ENCODE measurements around the gene POU3F1.
A peak's percentile ranks its signal among the peaks of the same experiment; 100 is the strongest.
"Not testable (repeated sequence)": the region's sequence is repeated elsewhere in the genome, so short reads cannot be mapped to it uniquely, and the experiment has no call there.

POU3F1 gene

DNA sequence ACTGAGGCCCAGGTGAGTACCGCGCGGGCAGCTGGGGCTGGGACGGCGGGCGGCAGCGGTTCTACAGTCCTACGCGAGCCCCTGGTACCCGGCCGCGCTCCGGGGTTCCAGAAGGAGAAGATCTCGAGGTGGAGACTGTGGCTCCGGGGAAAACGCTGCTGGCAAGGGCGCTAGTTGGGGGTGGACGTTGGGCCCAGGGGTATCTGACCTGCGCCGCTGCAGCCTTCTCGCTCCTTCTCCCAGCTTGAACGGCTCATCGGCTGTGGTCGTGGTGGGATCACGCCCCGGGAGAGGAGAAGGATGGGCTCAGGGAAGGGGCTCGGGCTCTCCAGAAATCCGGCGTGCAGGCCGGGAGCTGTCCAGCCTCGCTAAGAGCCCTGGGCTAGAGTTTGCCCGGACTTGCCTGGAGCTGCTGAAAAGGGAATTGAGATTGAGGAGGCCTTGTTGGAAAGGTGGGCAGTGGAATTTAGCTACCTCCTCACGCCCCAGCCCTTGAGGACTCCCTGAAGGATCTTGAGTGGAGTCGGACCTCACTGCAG lies 1.1 kb upstream of the POU3F1 start:
- DNase-seq (ENCODE audit: low spot score): no peak

GRCh38 chr1:38046884-38047602 lies 450 bp upstream of the POU3F1 start:
- peak; percentile 43 for DNase-seq (ENCODE audit: low spot score)

GRCh38 chr1:38045401-38046332 lies 926 bp downstream of the POU3F1 start:
- DNase-seq (ENCODE audit: low spot score): no peak

- DNase-seq (ENCODE audit: low spot score): no peak
These were observed 2.1 kb downstream of the POU3F1 start for GRCh38 chr1:38044221-38045215.

DNA sequence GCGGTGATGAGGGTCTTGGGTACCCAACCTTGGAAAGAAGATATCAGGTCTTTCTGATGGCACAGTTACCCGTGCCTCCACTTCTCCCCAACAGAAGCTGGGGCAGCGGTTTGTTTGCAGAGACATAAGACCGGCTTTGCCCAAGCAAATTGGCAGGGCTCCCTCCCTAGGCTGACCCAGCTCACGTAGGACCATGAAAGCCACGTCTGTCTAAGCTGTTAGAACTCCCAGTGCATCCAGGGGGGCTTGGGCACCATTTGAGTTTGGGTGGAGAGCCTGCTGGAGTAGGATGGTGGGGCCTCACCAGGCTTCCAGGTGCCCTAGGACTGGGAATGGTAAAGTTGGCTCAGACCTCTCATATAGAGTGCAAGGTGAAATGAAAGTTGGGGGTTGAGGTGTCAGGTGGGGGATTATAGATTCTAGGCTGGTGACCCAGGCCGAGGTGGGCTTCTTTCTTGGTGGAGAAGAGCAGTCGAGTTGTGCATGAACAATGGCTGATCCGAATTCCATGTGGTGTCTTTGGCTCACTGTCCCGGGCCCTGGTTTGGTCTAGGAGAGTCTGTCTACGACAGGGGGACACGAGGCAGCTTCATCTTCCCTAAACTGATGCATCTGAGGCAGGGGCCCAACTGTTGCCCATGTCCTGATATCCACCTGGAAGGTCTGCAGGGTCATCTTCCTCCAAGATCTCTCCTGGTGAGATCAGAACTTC lies 3.4 kb downstream of the POU3F1 start:
- no peak for DNase-seq (ENCODE audit: low spot score)

DNA sequence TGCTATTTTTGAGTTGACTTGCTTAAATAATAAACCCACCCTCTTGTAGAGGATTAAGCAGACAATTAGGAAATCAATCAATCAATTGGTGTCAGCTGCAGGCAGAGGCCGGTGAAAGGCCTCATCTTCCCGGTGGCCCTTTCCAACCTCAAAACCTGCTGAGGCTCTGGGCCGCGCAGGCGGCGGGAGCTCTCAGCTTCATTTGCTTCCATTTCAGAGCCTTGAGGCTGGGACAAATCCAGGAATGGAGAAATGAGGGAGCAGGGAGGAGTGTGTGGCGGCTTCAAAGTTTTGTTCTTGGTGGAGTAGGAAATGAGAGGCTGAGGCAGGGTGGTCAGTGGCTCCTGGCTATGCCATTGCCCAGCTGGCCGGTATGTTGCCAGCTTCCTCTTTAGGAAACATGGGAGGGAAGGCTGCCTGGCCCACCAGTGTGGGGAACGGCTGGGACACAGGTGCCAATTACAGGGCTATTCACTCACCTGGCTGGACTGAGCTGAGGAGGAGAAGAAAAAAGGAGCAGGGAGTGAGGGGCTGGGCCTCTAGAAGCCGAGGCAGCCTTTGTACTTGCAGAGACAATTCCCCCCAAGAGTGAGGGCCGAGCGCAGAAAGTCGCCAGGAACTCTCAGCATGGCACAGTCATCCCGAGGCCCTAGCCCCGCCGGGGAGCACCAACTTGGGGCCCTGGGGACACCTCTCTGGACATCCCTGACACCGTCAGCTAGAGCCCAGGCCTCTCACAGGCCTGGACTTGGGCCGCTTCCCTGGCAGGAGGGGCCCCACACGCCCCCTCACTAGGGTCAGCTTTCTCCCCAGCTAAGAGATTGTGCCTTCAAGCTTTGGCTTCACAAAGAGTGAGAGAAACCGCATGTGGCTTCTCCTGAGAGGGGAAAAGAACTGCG lies 4.4 kb downstream of the POU3F1 start:
- no peak for DNase-seq (ENCODE audit: low spot score)

DNA sequence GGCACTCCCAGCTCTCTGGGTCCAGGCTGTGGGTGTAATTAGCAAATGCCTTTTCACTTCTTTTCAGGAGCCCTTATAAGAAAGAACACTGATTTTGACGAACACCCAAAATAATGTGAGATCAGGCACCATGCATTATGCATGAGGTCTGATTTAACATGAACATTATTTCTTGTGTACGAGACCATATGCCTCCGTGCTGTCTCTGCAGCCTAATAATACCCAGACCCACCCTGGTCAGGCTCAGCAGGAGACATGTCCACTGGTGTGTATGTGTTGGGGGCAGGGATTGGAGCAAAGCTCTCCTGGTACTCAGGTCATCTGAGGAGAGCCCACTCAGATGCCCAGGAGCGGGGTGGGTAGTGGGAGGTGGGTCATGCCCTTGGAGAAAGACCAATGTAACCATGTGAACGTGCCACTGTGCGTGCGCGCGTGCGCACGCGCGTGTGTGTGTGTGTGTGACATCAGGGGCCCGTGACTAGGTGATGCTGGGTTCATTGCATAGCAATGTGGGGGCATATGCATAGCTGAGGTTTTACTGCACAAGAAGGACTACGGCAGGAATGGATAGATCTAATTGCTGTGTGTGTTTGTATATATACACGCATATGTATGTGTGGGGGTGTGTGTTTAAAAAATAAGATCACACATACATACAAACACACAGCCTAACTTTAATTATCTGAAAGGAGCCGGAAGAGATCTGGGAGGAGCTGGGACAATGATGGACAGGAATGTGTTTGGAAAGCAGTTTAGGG lies 7.1 kb downstream of the POU3F1 start:
- no peak for DNase-seq (ENCODE audit: low spot score)

GRCh38 chr1:38038861-38039260 lies 7.7 kb downstream of the POU3F1 start:
- DNase-seq (ENCODE audit: low spot score): no peak

DNA sequence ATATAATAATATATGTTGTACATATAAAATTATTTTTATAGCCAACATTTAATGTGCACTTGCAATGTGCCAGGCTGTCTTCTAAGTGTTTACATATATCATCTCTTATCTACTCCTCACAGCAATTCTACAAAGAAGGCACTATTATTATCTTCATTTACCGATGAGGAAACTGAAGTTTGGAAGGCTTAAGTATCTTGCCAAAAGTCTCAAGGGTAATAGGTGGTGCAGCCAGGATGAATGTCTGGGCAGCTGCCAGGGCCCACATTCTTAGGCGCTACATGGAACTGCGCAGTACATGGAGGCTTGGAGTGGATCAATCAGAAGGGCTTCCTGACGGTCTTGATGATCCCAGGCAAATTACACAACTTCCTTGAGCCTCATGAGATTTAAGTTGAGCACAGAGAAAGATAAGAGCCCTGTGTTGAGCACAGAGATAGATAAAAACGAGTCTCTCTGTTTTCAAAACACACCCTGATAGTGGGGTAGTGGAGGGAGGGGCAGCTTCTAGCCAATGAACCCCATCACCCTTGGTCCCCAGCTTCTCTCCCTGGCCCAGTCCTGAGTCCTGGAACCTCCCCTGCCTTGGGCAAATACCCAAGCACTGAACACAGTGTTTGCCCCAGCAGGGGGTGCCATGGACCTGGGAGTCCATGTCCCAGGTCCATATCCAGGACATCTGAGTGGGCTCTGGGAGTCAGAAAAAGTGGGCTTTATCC lies 9.2 kb downstream of the POU3F1 start:
- no peak for DNase-seq (ENCODE audit: low spot score)

- no peak for DNase-seq (ENCODE audit: low spot score)
These were observed 11.7 kb downstream of the POU3F1 start for GRCh38 chr1:38034871-38035270.

DNA sequence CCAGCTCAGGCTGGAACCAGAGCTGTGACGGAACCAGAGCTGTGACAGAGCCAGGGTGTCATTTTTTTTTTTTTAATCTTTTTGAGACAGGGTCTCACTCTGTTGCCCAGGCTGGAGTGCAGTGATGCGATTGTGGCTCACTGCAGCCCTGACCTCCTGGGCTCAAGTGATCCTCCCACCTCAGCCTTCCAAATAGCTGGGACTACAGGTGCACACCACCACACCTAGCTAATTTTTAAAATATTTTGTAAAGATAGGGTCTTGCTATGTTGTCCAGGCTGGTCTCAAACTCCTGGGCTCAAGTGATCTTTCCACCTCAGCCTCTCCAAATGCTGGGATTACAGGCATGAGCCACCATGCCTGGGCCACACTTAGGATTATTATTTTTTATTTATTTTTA lies 13.6 kb downstream of the POU3F1 start:
- DNase-seq (ENCODE audit: low spot score): not testable (repeated sequence)

- peak; percentile 43 for DNase-seq (ENCODE audit: low spot score)
These were observed 15.1 kb downstream of the POU3F1 start for GRCh38 chr1:38031513-38031866.

DNA sequence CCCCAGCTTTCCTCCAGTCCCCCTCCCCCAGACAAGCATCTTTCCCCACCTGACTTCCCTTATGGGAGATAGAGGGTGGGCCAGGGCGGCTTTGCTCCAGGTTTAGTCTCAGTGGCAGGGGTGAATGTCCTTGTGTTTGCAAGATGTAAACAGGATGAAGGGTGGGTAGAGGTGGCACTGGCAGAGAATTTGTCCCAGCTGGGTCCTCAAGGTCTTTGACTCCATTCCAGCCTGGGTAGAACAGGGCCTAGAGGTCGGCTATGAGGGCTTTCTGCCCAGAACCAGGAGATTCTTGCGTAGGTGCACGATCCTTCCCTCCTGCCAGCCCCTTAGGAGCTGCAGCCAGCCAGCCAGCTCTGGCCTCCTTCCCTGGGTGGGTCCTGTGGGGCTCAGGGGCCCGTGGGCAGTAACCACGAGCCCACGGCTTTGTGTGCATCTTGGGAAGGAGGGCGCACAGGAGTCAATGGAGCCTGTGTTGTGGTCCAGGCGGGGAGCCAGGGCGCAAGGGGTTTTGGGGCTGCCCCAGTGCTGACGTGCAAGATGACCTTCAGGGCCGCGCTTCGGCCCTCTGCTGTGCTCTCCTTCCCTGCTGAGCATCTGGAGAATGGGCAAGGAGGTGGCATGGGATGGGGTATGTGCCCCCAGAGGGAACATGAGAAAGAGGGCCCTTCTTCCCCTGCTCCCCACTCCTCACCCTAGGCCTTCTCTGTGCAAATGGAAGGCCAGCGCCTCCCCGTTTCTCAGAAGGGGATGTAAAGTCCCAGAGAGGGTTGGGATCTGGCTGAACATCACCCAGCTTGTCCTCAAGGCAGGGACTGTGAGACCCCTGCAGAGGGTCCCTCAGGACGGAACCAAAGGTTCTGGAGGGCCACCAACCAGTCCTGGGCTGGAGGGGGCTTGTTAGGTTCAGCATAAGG lies 15.7 kb downstream of the POU3F1 start:
- DNase-seq (ENCODE audit: low spot score): no peak

GRCh38 chr1:38029685-38030511 lies 16.7 kb downstream of the POU3F1 start:
- DNase-seq (ENCODE audit: low spot score): peak; percentile 82

DNA sequence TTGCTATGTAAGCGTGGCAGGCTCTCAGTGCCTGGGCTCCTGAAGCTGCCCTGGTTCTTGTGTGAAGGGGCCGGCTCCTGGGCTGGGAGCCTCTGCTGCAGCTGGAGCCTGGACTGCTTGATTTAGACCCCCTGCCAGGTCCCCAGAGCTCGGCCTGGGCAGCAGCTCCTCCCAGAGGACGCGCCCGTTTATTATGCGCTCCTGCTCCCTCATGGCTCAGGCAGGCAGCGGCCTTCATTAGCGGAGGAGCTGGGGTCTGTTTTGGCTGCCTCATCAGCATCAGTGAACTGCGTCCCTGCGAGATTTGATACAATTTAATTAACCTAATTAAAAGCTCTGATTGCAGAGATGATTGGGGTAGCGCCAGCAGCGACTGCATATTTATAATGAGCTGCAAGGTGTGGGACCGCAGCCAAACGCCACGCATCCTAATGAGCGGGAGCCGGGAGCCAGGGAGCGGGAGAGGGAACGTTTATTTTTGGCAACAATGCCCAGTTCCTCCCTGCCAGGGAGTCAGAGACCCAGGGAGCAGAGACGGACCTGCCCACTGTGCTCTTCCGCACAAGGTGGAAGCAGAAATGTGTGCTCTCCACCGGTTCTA lies 17.4 kb downstream of the POU3F1 start:
- no peak for DNase-seq (ENCODE audit: low spot score)

DNA sequence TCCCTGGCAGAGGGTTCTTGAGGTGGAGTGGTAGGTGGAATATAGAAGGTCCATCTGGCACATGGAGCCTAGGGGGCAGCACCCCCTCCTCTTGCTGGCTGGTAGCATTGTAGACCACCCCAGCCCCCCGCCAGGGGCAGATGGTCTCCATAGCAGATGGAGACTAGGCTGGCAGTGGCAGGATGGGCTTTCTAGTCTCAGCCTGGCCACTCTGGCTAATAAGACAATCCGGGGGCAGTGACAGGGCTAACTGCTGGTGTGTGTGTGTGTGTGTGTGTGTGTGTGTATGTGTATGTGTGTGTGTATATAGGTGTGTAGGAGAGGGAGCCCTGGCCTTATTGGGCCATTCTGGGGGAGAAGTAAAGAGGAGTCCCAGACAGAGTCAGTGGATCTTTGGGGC lies 17.9 kb downstream of the POU3F1 start:
- no peak for DNase-seq (ENCODE audit: low spot score)
